K562 (cell line): ENCODE results near the gene B4GALNT4. TPM values are rescaled to one million over a fixed set of nuclear protein-coding genes. Genes with fewer than 3 reads are reported as not detected.
A peak's percentile ranks its signal among the peaks of the same experiment; 100 is the strongest.

Experiments used
- BDP1 ChIP-seq: IDR thresholded peaks from 3 replicates; pipeline ENCODE4 v1.6.1; 2011; ENCODE audit not compliant: insufficient read length, insufficient read depth
- CEBPB ChIP-seq: fragments of 450-650 bp; IDR thresholded peaks from 2 replicates; pipeline ENCODE4 v1.6.1; 2016; ENCODE audit warnings: missing genetic modification characterization, missing compliant biosample characterization
- KLF10 ChIP-seq: fragments of 250-450 bp; sonication (Bioruptor Pico); IDR thresholded peaks from 2 replicates; pipeline ENCODE4 v1.6.1; 2021; ENCODE audit warnings: matching md5 sums
- LARP7 ChIP-seq: fragments of 450-650 bp; IDR thresholded peaks from 2 replicates; pipeline ENCODE4 v1.6.1; 2016
- MAZ ChIP-seq, 2 experiments: fragments of 450-650 bp in 1 of 2; sonication (generic) in 1 of 2; formaldehyde crosslinking; IDR thresholded peaks in 1 of 2; conservative IDR thresholded peaks in 1 of 2; 2 replicates each; pipeline versions ENCODE4 v1.4.0 to v1.5.0; 2020; ENCODE audit warnings: mild to moderate bottlenecking in 1 of 2, missing genetic modification reagents in 1 of 2
- NCOA1 ChIP-seq: fragments of 450-650 bp; IDR thresholded peaks from 2 replicates; pipeline ENCODE4 v1.6.1; 2016; ENCODE audit warnings: low read depth
- NRF1 ChIP-seq, 2 experiments: fragments of 450-650 bp; IDR thresholded peaks in 1 of 2; conservative IDR thresholded peaks in 1 of 2; 2 replicates each; pipeline ENCODE4 v1.6.1; 2014; ENCODE audit warnings: mild to moderate bottlenecking in 2 of 2
- RFX7 ChIP-seq: fragments of 250-450 bp; sonication (Bioruptor Pico); IDR thresholded peaks from 2 replicates; pipeline ENCODE4 v1.5.1; 2021; ENCODE audit warnings: mild to moderate bottlenecking
- SAP30 ChIP-seq: fragments of 200-600 bp; sonication (generic); IDR thresholded peaks from 2 replicates; pipeline ENCODE4 v1.6.1; 2012; ENCODE audit warnings: borderline replicate concordance, low read depth, mild to moderate bottlenecking, moderate library complexity, low read length, control low read depth, inconsistent platforms; ENCODE audit not compliant: insufficient read depth, poor library complexity, severe bottlenecking
- ZC3H8 ChIP-seq: fragments of 450-650 bp; IDR thresholded peaks from 2 replicates; pipeline ENCODE4 v1.6.1; 2017
- ZNF583 ChIP-seq: fragments of 250-450 bp; sonication (Bioruptor Pico); IDR thresholded peaks from 2 replicates; pipeline ENCODE4 v1.4.0; 2020
- ZNF584 ChIP-seq: fragments of 200-800 bp; sonication (Bioruptor generic); IDR thresholded peaks from 2 replicates; pipeline ENCODE4 v1.6.1; 2016; ENCODE audit warnings: low read depth, mild to moderate bottlenecking, missing genetic modification characterization, missing compliant biosample characterization
- polyA plus RNA-seq, 8 experiments: library from polyadenylated mRNA; depleted of rRNA in 4 of 8; stranded (reverse) in 5 of 8; unstranded in 3 of 8; fragments of >200 nt; fragmentation: Nextera tagmentation in 2 of 8; fragmentation: Illumina TruSeq in 1 of 8; extraction: Ambion mirVana in 2 of 8; extraction: Trizol in 1 of 8; gene quantifications; 2 replicates each; pipeline versions ENCODE4 v1.2.1 to v1.2.3, GENCODE V29; 2011 to 2014; ENCODE audit warnings: inconsistent platforms in 1 of 8, missing spikeins in 1 of 8
- total RNA-seq, 7 experiments: library from RNA; depleted of rRNA in 6 of 7; stranded (reverse); fragments of >200 nt in 6 of 7; fragmentation: Illumina TruSeq in 2 of 7; extraction: Trizol in 2 of 7; gene quantifications; 2 replicates each; pipeline versions ENCODE4 v1.2.1 to v1.2.3, GENCODE V29; 2011 to 2021; ENCODE audit warnings: low replicate concordance in 1 of 7
- TF ChIP-seq, protein P1 (sequence below): fragments of 450-650 bp; IDR thresholded peaks from 2 replicates; pipeline ENCODE4 v1.6.1; 2016; ENCODE audit warnings: mild to moderate bottlenecking, moderate library complexity

The B4GALNT4 gene
- total and polyA plus RNA-seq, 9 of the 15 experiments (the other 6 are each of a cell fraction or from before 2014, with no cell fraction given): 0.20 to 37.1 (median 10.8) TPM; not detected in 1

- TF ChIP-seq, protein P1, sequence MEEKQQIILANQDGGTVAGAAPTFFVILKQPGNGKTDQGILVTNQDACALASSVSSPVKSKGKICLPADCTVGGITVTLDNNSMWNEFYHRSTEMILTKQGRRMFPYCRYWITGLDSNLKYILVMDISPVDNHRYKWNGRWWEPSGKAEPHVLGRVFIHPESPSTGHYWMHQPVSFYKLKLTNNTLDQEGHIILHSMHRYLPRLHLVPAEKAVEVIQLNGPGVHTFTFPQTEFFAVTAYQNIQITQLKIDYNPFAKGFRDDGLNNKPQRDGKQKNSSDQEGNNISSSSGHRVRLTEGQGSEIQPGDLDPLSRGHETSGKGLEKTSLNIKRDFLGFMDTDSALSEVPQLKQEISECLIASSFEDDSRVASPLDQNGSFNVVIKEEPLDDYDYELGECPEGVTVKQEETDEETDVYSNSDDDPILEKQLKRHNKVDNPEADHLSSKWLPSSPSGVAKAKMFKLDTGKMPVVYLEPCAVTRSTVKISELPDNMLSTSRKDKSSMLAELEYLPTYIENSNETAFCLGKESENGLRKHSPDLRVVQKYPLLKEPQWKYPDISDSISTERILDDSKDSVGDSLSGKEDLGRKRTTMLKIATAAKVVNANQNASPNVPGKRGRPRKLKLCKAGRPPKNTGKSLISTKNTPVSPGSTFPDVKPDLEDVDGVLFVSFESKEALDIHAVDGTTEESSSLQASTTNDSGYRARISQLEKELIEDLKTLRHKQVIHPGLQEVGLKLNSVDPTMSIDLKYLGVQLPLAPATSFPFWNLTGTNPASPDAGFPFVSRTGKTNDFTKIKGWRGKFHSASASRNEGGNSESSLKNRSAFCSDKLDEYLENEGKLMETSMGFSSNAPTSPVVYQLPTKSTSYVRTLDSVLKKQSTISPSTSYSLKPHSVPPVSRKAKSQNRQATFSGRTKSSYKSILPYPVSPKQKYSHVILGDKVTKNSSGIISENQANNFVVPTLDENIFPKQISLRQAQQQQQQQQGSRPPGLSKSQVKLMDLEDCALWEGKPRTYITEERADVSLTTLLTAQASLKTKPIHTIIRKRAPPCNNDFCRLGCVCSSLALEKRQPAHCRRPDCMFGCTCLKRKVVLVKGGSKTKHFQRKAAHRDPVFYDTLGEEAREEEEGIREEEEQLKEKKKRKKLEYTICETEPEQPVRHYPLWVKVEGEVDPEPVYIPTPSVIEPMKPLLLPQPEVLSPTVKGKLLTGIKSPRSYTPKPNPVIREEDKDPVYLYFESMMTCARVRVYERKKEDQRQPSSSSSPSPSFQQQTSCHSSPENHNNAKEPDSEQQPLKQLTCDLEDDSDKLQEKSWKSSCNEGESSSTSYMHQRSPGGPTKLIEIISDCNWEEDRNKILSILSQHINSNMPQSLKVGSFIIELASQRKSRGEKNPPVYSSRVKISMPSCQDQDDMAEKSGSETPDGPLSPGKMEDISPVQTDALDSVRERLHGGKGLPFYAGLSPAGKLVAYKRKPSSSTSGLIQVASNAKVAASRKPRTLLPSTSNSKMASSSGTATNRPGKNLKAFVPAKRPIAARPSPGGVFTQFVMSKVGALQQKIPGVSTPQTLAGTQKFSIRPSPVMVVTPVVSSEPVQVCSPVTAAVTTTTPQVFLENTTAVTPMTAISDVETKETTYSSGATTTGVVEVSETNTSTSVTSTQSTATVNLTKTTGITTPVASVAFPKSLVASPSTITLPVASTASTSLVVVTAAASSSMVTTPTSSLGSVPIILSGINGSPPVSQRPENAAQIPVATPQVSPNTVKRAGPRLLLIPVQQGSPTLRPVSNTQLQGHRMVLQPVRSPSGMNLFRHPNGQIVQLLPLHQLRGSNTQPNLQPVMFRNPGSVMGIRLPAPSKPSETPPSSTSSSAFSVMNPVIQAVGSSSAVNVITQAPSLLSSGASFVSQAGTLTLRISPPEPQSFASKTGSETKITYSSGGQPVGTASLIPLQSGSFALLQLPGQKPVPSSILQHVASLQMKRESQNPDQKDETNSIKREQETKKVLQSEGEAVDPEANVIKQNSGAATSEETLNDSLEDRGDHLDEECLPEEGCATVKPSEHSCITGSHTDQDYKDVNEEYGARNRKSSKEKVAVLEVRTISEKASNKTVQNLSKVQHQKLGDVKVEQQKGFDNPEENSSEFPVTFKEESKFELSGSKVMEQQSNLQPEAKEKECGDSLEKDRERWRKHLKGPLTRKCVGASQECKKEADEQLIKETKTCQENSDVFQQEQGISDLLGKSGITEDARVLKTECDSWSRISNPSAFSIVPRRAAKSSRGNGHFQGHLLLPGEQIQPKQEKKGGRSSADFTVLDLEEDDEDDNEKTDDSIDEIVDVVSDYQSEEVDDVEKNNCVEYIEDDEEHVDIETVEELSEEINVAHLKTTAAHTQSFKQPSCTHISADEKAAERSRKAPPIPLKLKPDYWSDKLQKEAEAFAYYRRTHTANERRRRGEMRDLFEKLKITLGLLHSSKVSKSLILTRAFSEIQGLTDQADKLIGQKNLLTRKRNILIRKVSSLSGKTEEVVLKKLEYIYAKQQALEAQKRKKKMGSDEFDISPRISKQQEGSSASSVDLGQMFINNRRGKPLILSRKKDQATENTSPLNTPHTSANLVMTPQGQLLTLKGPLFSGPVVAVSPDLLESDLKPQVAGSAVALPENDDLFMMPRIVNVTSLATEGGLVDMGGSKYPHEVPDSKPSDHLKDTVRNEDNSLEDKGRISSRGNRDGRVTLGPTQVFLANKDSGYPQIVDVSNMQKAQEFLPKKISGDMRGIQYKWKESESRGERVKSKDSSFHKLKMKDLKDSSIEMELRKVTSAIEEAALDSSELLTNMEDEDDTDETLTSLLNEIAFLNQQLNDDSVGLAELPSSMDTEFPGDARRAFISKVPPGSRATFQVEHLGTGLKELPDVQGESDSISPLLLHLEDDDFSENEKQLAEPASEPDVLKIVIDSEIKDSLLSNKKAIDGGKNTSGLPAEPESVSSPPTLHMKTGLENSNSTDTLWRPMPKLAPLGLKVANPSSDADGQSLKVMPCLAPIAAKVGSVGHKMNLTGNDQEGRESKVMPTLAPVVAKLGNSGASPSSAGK: peak; percentile 30
- no peak for TF ChIP-seq RFX7
- 0 out of 2 replicates have a peak, but pooled peaks have one; percentile 13 for TF ChIP-seq ZNF583 (CRISPR knock-in tag)
- no peak for TF ChIP-seq BDP1
- no peak; the same call in 1 of the 2 replicates for TF ChIP-seq ZNF584
- TF ChIP-seq MAZ (CRISPR knock-in tag; conservative IDR thresholded peaks at IDR 0.05 in 1 of 2, IDR thresholded peaks at IDR 0.05 in 1 of 2): peak in 1 of 2 experiments; percentile 43; a peak in 1 of 4 replicates
- TF ChIP-seq NCOA1: no peak
- TF ChIP-seq NRF1 (conservative IDR thresholded peaks at IDR 0.05 in 1 of 2, IDR thresholded peaks at IDR 0.05 in 1 of 2): peak; percentile 26 to 36; a peak in 1 of 4 replicates
- no peak for TF ChIP-seq SAP30
- no peak for TF ChIP-seq LARP7
- TF ChIP-seq ZC3H8: no peak
- no peak for TF ChIP-seq CEBPB (tag)
- no peak for TF ChIP-seq KLF10 (CRISPR knock-in tag)
Measured at GRCh38 chr11:335779-336658, 33.3 kb upstream of the B4GALNT4 start (continued).
